ENCODE data around the gene PTAR1.

DNA sequence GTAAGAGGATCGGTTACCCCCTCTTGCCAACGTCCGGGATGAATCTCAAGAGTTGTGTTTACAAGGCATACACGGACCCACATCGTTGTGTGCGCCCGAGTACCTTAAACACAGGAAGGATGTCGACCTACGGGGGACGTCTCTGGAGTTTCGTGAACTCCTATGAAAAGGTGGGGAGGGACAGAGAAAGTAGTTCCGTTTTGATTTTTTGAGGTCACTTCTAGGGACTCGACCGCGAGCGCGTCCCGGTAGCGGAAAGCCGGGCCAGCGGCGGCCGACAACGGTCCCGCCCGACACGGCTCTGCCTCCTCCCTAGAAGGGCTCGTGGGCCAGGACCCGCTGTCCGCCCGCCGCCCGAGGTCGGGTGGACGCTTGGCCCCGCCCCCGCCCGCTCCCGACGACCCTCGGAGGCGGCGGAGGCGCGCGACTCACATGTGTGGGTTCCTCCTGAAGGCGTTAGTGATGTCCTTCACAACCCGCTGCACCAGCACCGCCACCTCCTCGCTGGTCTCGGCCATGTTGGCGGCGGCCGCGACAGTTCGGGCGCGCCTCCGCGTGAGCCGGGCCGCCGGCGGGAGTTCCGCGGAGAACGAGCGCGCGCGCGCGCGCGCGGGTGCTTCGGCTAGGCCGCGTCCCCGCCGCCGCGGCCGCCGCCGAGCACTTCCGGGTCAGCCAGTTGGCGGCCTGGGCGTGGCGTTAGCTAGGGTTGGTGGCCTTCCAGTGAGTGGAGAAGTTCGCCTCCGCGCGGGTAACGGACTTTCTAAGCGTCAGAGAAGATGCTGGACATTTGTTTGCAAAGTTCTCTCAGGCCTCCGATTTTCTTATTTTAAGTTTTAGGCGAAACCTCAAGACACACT, at the start of gene PTAR1:
- TF ChIP-seq, protein P1, sequence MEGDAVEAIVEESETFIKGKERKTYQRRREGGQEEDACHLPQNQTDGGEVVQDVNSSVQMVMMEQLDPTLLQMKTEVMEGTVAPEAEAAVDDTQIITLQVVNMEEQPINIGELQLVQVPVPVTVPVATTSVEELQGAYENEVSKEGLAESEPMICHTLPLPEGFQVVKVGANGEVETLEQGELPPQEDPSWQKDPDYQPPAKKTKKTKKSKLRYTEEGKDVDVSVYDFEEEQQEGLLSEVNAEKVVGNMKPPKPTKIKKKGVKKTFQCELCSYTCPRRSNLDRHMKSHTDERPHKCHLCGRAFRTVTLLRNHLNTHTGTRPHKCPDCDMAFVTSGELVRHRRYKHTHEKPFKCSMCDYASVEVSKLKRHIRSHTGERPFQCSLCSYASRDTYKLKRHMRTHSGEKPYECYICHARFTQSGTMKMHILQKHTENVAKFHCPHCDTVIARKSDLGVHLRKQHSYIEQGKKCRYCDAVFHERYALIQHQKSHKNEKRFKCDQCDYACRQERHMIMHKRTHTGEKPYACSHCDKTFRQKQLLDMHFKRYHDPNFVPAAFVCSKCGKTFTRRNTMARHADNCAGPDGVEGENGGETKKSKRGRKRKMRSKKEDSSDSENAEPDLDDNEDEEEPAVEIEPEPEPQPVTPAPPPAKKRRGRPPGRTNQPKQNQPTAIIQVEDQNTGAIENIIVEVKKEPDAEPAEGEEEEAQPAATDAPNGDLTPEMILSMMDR (IDR thresholded peaks at IDR 0.05; ENCODE audit: borderline replicate concordance, extremely low read depth, low read length, poor library complexity, severe bottlenecking): no peak
- TF ChIP-seq EZH2 (IDR thresholded peaks at IDR 0.05; ENCODE audit: borderline replicate concordance, low read depth, low read length, severe bottlenecking): no peak

All from DND-41 (cell line).